ENCODE results near the gene DLGAP4.

DLGAP4 gene

GRCh38 chr20:36396340-36396739 is 90.2 kb downstream of the DLGAP4 start (continued):
- TF ChIP-seq CREB5 (CRISPR knock-in tag; IDR thresholded peaks at IDR 0.05; ENCODE audit: low read depth): no peak

GRCh38 chr20:36396847-36397630 is 90.9 kb downstream of the DLGAP4 start:
- TF ChIP-seq ESRRG (CRISPR knock-in tag; IDR thresholded peaks at IDR 0.05) (no peak), BACH2 (CRISPR knock-in tag; IDR thresholded peaks at IDR 0.05; ENCODE audit: borderline replicate concordance) (no peak), CREB5 (CRISPR knock-in tag; IDR thresholded peaks at IDR 0.05; ENCODE audit: low read depth) (no peak), ZC3H10 (CRISPR knock-in tag; IDR thresholded peaks at IDR 0.05) (no peak), CSDC2 (CRISPR knock-in tag; IDR thresholded peaks at IDR 0.05) (no peak), PPARA (CRISPR knock-in tag; IDR thresholded peaks at IDR 0.05; ENCODE audit: borderline replicate concordance) (no peak), OSR1 (CRISPR knock-in tag; IDR thresholded peaks at IDR 0.05) (no peak), TOX (CRISPR knock-in tag; IDR thresholded peaks at IDR 0.05; ENCODE audit: borderline replicate concordance) (no peak), GLIS3 (CRISPR knock-in tag; IDR thresholded peaks at IDR 0.05) (no peak), ZFP30 (CRISPR knock-in tag; IDR thresholded peaks at IDR 0.05) (no peak), CSRNP3 (CRISPR knock-in tag; IDR thresholded peaks at IDR 0.05) (no peak), ZNF565 (CRISPR knock-in tag; conservative IDR thresholded peaks at IDR 0.05; ENCODE audit: low read depth) (no peak), TSHZ2 (CRISPR knock-in tag; IDR thresholded peaks at IDR 0.05) (no peak), PATZ1 (CRISPR knock-in tag; IDR thresholded peaks at IDR 0.05; ENCODE audit: borderline replicate concordance) (no peak), ZNF70 (CRISPR knock-in tag; IDR thresholded peaks at IDR 0.05) (no peak), ARNTL (CRISPR knock-in tag; IDR thresholded peaks at IDR 0.05; ENCODE audit: borderline replicate concordance, low read depth) (no peak)
- ATAC-seq: no peak

GRCh38 chr20:36398515-36398914 is 92.4 kb downstream of the DLGAP4 start:
- TF ChIP-seq GLIS3 (CRISPR knock-in tag; IDR thresholded peaks at IDR 0.05): no peak
- no peak for TF ChIP-seq ZNF8 (CRISPR knock-in tag; IDR thresholded peaks at IDR 0.05)
- no peak for TF ChIP-seq CSRNP3 (CRISPR knock-in tag; IDR thresholded peaks at IDR 0.05)
- no peak for TF ChIP-seq ZC3H10 (CRISPR knock-in tag; IDR thresholded peaks at IDR 0.05)
- TF ChIP-seq CREB5 (CRISPR knock-in tag; IDR thresholded peaks at IDR 0.05; ENCODE audit: low read depth): no peak
- no peak for TF ChIP-seq TOX (CRISPR knock-in tag; IDR thresholded peaks at IDR 0.05; ENCODE audit: borderline replicate concordance)
- TF ChIP-seq PPARA (CRISPR knock-in tag; IDR thresholded peaks at IDR 0.05; ENCODE audit: borderline replicate concordance): no peak
- no peak for TF ChIP-seq POU6F1 (CRISPR knock-in tag; IDR thresholded peaks at IDR 0.05; ENCODE audit: borderline replicate concordance, low read depth)
- no peak for ATAC-seq

All from SK-N-SH treated with all-trans-retinoic acid at 6 μM for 48 hours (cell line).